H1 (cell line): ENCODE measurements around the gene PARD3. TPM values are rescaled to one million over a fixed set of nuclear protein-coding genes. Genes with fewer than 3 reads are reported as not detected.

ENCODE experiments used
- ATF3 ChIP-seq: IDR thresholded peaks from 2 replicates; pipeline ENCODE4 v1.6.1; 2011; ENCODE audit warnings: low read depth, mild to moderate bottlenecking, low read length; ENCODE audit not compliant: insufficient read depth
- CHD1 ChIP-seq: IDR thresholded peaks from 2 replicates; pipeline ENCODE4 v1.6.1; 2012; ENCODE audit warnings: low read depth, low read length, improper control_type of control experiment
- TBP ChIP-seq: IDR thresholded peaks from 2 replicates; pipeline ENCODE4 v1.6.1; 2011; ENCODE audit warnings: low read depth, low read length, improper control_type of control experiment
- polyA plus RNA-seq, 7 experiments: library from polyadenylated mRNA; depleted of rRNA in 3 of 7; stranded (reverse) in 5 of 7; unstranded in 2 of 7; fragments of >200 nt in 5 of 7; fragments of 200-250 nt in 2 of 7; gene quantifications; 1 replicate in 5 of 7; 2 replicates in 1 of 7; 4 replicates in 1 of 7; pipeline versions ENCODE4 v1.2.1 to v1.2.3, GENCODE V29; 2011 to 2013; ENCODE audit warnings: missing spikeins in 2 of 7, mixed read lengths in 2 of 7
- total RNA-seq: library from RNA; stranded (reverse); fragmentation: NEBNext Ultra II Directional; extraction: Animal tissue kit (Norgen Biotek cat#: 25700); gene quantifications from 2 replicates; pipeline ENCODE4 v1.2.1, GENCODE V29; 2021

PARD3 gene
- total and polyA plus RNA-seq, 2 of the 8 experiments (the other 6 are each of a cell fraction or from before 2014, with no cell fraction given): 19.7 to 49.1 TPM

GRCh38 chr10:34507217-34507616, 307.9 kb downstream of the PARD3 start (continued):
- TF ChIP-seq TBP: no peak
- no peak for TF ChIP-seq CHD1
- no peak for TF ChIP-seq ATF3
